ENCODE results near the gene ASB3. TPM values are rescaled to one million over a fixed set of nuclear protein-coding genes. Genes with fewer than 3 reads are reported as not detected.
A peak's percentile ranks its signal among the peaks of the same experiment; 100 is the strongest.

The ASB3 gene
- total and polyA plus RNA-seq, 9 of the 15 experiments (the other 6 are each of a cell fraction or from before 2014, with no cell fraction given) = 13.6 to 35.3 (median 18.7) TPM

DNA sequence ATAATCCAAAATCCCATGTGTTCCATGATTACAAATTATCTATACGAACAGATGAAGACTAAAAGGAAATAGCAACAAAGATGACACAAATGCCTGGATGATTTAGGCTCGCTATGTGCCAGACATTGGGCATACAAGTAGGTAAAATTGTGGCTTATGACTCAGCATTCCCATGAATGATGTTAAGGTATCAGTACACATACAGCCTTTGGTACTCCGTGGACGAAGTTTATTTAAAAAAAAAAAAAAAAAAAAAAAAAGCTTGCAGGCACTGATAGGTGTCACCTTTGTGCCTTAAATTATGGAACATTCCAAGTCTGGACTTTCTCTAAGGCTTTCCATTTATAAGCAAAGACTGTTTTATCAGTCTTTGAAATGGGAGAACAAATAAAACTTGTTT lies 16.5 kb downstream of the ASB3 start:
- no peak overlapping the region; a peak in 1 of 4 replicates for H3K9ac ChIP-seq (ENCODE audit: insufficient read depth in 1 of 2, low read depth in 2 of 2, low read length in 2 of 2)
- WGBS (ENCODE audit: insufficient coverage, low coverage, missing lambda C conversion rate) = 16% methylated on average over 4 of the region's 4 CpGs
- ChIA-PET POLR2A (interaction anchor here (4.1 to 4.3 kb wide), 2 partner anchors 7 to 15 kb away, joined by 32 to 45 read pairs; partner anchors contain the start of genes ASB3 and ERLEC1), CTCF (ENCODE audit: low intra/inter-chr PET ratio) (no interaction called here)
- H2AFZ ChIP-seq (ENCODE audit: low read depth, low read length) = no peak overlapping the region
- H3K4me3 ChIP-seq = no peak overlapping the region
- no peaks in the 10 kb centered on the region; the same call in 1 of the 2 replicates for H4K20me1 ChIP-seq (replicated peaks; ENCODE audit: control insufficient read depth, insufficient read depth, low read length)
- peak overlapping the region; percentile 25; the same call in 1 of the 3 replicates for H3K27ac ChIP-seq (ENCODE audit: extremely low read depth, low read depth, low read length)
- peaks cover 0 to 33% of the 10 kb centered on the region in 2 experiments; a peak in 3 of 5 replicates for H3K4me1 ChIP-seq (replicated peaks in 1 of 2; ENCODE audit: control insufficient read depth in 2 of 2, insufficient read depth in 2 of 2, low read length in 2 of 2)
- H3K27me3 ChIP-seq (ENCODE audit: control insufficient read depth in 2 of 2, insufficient read depth in 2 of 2, low read length in 2 of 2) = no peaks in the 10 kb centered on the region
- FAIRE-seq (no peak), ATAC-seq (peak; percentile 4; the same call in 1 of the 3 replicates), DNase-seq (ENCODE audit: extremely low read depth in 1 of 4, low spot score in 3 of 4) (peak; percentile 33 to 59 (median 36))
- in situ Hi-C loops (cut with MboI) = no loop called here
- no TSS peak for BruUV-seq (replicated peaks)
- no peaks in the 10 kb centered on the region for H3K9me1 ChIP-seq (ENCODE audit: control insufficient read depth, insufficient read depth, low read length)
- no peak overlapping the region; the same call in 1 of the 2 replicates for H3K4me2 ChIP-seq (ENCODE audit: insufficient read depth, low read length)
- peaks cover 84% of the 10 kb centered on the region for H3K79me2 ChIP-seq (ENCODE audit: control insufficient read depth, insufficient read depth, low read length)
- H3K36me3 ChIP-seq (ENCODE audit: control insufficient read depth, insufficient read depth, low read length) = peaks cover 22% of the 10 kb centered on the region
- intact Hi-C loops (cut with micrococcal nuclease) = no loop called here
- H3K9me3 ChIP-seq (replicated peaks; ENCODE audit: control insufficient read depth, insufficient read depth, low read depth, low read length) = no peaks in the 10 kb centered on the region
- TF ChIP-seq, protein P1, sequence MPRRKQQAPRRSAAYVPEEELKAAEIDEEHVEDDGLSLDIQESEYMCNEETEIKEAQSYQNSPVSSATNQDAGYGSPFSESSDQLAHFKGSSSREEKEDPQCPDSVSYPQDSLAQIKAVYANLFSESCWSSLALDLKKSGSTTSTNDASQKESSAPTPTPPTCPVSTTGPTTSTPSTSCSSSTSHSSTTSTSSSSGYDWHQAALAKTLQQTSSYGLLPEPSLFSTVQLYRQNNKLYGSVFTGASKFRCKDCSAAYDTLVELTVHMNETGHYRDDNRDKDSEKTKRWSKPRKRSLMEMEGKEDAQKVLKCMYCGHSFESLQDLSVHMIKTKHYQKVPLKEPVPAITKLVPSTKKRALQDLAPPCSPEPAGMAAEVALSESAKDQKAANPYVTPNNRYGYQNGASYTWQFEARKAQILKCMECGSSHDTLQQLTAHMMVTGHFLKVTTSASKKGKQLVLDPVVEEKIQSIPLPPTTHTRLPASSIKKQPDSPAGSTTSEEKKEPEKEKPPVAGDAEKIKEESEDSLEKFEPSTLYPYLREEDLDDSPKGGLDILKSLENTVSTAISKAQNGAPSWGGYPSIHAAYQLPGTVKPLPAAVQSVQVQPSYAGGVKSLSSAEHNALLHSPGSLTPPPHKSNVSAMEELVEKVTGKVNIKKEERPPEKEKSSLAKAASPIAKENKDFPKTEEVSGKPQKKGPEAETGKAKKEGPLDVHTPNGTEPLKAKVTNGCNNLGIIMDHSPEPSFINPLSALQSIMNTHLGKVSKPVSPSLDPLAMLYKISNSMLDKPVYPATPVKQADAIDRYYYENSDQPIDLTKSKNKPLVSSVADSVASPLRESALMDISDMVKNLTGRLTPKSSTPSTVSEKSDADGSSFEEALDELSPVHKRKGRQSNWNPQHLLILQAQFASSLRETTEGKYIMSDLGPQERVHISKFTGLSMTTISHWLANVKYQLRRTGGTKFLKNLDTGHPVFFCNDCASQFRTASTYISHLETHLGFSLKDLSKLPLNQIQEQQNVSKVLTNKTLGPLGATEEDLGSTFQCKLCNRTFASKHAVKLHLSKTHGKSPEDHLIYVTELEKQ (CRISPR knock-in tag; IDR thresholded peaks at IDR 0.05) = no peak
- no peak for TF ChIP-seq POLR2A (conservative IDR thresholded peaks at IDR 0.05)
- no peak; the same call in 1 of the 2 replicates for TF ChIP-seq TEAD4 (IDR thresholded peaks at IDR 0.05; ENCODE audit: low read length)
- TF ChIP-seq TEAD4 (CRISPR knock-in tag; IDR thresholded peaks at IDR 0.05; ENCODE audit: borderline replicate concordance) = no peak
- no peak for TF ChIP-seq STAT5B (CRISPR knock-in tag; IDR thresholded peaks at IDR 0.05)
- TF ChIP-seq FOXK2 (conservative IDR thresholded peaks at IDR 0.05 in 1 of 2, IDR thresholded peaks at IDR 0.05 in 1 of 2; ENCODE audit: low read depth in 2 of 2) = no peak
- TF ChIP-seq ZFX (CRISPR knock-in tag; IDR thresholded peaks at IDR 0.05) = no peak
- no peak for TF ChIP-seq CEBPB (tag; IDR thresholded peaks at IDR 0.05)
- TF ChIP-seq, protein P2, sequence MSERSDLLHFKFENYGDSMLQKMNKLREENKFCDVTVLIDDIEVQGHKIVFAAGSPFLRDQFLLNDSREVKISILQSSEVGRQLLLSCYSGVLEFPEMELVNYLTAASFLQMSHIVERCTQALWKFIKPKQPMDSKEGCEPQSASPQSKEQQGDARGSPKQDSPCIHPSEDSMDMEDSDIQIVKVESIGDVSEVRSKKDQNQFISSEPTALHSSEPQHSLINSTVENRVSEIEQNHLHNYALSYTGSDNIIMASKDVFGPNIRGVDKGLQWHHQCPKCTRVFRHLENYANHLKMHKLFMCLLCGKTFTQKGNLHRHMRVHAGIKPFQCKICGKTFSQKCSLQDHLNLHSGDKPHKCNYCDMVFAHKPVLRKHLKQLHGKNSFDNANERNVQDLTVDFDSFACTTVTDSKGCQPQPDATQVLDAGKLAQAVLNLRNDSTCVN (CRISPR knock-in tag; IDR thresholded peaks at IDR 0.05) = no peak
- TF ChIP-seq ZEB2 (IDR thresholded peaks at IDR 0.05) = no peak
- TF ChIP-seq C11orf30 (IDR thresholded peaks at IDR 0.05; ENCODE audit: low read depth) = peak; percentile 70; the same call in 1 of the 2 replicates
- no peak for TF ChIP-seq KDM5B (IDR thresholded peaks at IDR 0.05; ENCODE audit: insufficient replicate concordance, low read depth, low read length)
- TF ChIP-seq, protein P3, sequence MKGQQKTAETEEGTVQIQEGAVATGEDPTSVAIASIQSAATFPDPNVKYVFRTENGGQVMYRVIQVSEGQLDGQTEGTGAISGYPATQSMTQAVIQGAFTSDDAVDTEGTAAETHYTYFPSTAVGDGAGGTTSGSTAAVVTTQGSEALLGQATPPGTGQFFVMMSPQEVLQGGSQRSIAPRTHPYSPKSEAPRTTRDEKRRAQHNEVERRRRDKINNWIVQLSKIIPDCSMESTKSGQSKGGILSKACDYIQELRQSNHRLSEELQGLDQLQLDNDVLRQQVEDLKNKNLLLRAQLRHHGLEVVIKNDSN (CRISPR knock-in tag; IDR thresholded peaks at IDR 0.05) = no peak
- peak; percentile 33; the same call in 1 of the 2 replicates for TF ChIP-seq FOSL1 (tag; conservative IDR thresholded peaks at IDR 0.05)
